Adrenal gland (tissue), 12 donors: Measurements from ENCODE around the gene CST5. TPM values are rescaled to one million over a fixed set of nuclear protein-coding genes. Genes with fewer than 3 reads are reported as not detected.
A peak's percentile ranks its signal among the peaks of the same experiment; 100 is the strongest.
"Not testable (repeated sequence)": the region's sequence is repeated elsewhere in the genome, so short reads cannot be mapped to it uniquely, and the experiment has no call there.

Source experiments
- DNase-seq, 7 donors: peaks; one replicate each; pipeline ENCODE4 v3.0.0-alpha.2; 2019 to 2020
- H3K27ac ChIP-seq, 5 donors: fragments of 200-600 bp; sonication (generic) in 4 of 5; 1 replicate in 3 of 5; 2 replicates in 2 of 5; pipeline versions ENCODE4 v1.5.1 to v1.8.0; 2016 to 2020; ENCODE audit warnings: mild to moderate bottlenecking in 1 of 5
- H3K27me3 ChIP-seq: fragments of 200-600 bp; 2 replicates; pipeline ENCODE4 v1.8.0; 2021
- H3K36me3 ChIP-seq, 2 donors: fragments of 200-600 bp; replicated peaks in 1 of 2; 1 replicate in 1 of 2; 2 replicates in 1 of 2; pipeline versions ENCODE4 v1.5.1 to v1.8.0; 2018 to 2022
- H3K4me1 ChIP-seq, 2 donors: fragments of 200-600 bp; replicated peaks in 1 of 2; 1 replicate in 1 of 2; 2 replicates in 1 of 2; pipeline versions ENCODE4 v1.5.1 to v1.8.0; 2018 to 2021
- H3K4me3 ChIP-seq, 4 donors: fragments of 200-600 bp; sonication (generic) in 3 of 4; one replicate each; pipeline ENCODE4 v1.5.1; 2016 to 2018
- H3K9me3 ChIP-seq, 3 donors: fragments of 200-600 bp; sonication (generic) in 1 of 3; replicated peaks in 1 of 3; 1 replicate in 2 of 3; 2 replicates in 1 of 3; pipeline versions ENCODE4 v1.5.1 to v1.8.0; 2016 to 2021
- CTCF ChIP-seq, 6 experiments: fragments of 450-650 bp in 4 of 6; fragments of 200-600 bp in 2 of 6; sonication (generic) in 1 of 6; IDR thresholded peaks; 1 replicate in 5 of 6; 2 replicates in 1 of 6; pipeline versions ENCODE4 v1.5.1 to v1.8.0; 2016 to 2021; ENCODE audit warnings: antibody characterized with exemption in 6 of 6, mild to moderate bottlenecking in 2 of 6, moderate library complexity in 1 of 6
- POLR2A ChIP-seq, 2 donors: fragments of 450-650 bp; IDR thresholded peaks; one replicate each; pipeline ENCODE4 v1.6.1; 2017; ENCODE audit warnings: antibody characterized with exemption in 2 of 2, mild to moderate bottlenecking in 2 of 2, moderate library complexity in 1 of 2
- WGBS, 4 donors: extraction: QIAGEN DNeasy Blood & Tissue Kit in 2 of 4; methylation state at CpG; one replicate each; pipeline versions ENCODE4 v1.1.5 to v1.1.7; 2013 to 2017; 5-methylcytosine and 5-hydroxymethylcytosine counted together
- intact Hi-C, 2 donors: fragments of 100-400 bp; cut with DNase I; formaldehyde crosslinking; loops; one replicate each; pipeline versions ENCODE4 v1.14.1 to v1.15.0; 2022 to 2023
- polyA plus RNA-seq, 3 donors: library from polyadenylated mRNA; stranded (reverse); fragments of 200-250 nt in 2 of 3; fragments of 350-450 nt in 1 of 3; fragmentation: Illumina TruSeq in 1 of 3; extraction: RNeasy Lipid Tissue Mini Kit (QIAGEN cat#74804) in 1 of 3; gene quantifications; one replicate each; pipeline ENCODE4 v1.2.3, GENCODE V29; 2013 to 2014
- total RNA-seq, 9 donors: library from RNA; depleted of rRNA in 4 of 9; stranded (reverse); fragments of >200 nt in 4 of 9; fragments of 120-200 nt in 1 of 9; fragmentation: NEBNext Ultra II Directional in 1 of 9; extraction: Animal tissue kit (Norgen Biotek cat#: 25700) in 1 of 9; gene quantifications; one replicate each; pipeline versions ENCODE4 v1.1.0 to v1.2.4, GENCODE V29; 2013 to 2023
- donor health status: healthy with polysubstance abuse.
- donor health status: Bipolar disorder and iron deficiency.
- donor health status: DM: yes; HTN: yes; CAD: no.
- donor health status: DM: no; HTN: no; CAD: no.
- donor health status: DM: no; HTN: no; CAD: no.
- donor health status: DM: yes; HTN: yes; CAD: no.

The CST5 gene
- total and polyA plus RNA-seq, 12 donors, result 0.35 to 8.2 (median 1.9) TPM; not detected in 3

- no peak overlapping the region for H3K27ac ChIP-seq
- H3K9me3 ChIP-seq, result no peaks in the 10 kb centered on the region
- intact Hi-C loops, result no loop called here
- no peak for DNase-seq
- H3K4me1 ChIP-seq, result no peaks in the 10 kb centered on the region
- H3K27me3 ChIP-seq, result no peaks in the 10 kb centered on the region
- no peaks in the 10 kb centered on the region for H3K36me3 ChIP-seq
- TF ChIP-seq CTCF (IDR thresholded peaks at IDR 0.05) (no peak), POLR2A (IDR thresholded peaks at IDR 0.05) (no peak)
- no peak overlapping the region for H3K4me3 ChIP-seq
- 56 to 63% (median 61%) methylated on average over 5 to 6 of the region's 6 CpGs for WGBS, 4 donors
These were observed 1.8 kb upstream of the CST5 start for GRCh38 chr20:23881371-23881770.

- Histone ChIP-seq H3K9me3 (no peaks in the 10 kb centered on the region), H3K36me3 (no peaks in the 10 kb centered on the region), H3K27ac (no peak overlapping the region), H3K4me3 (no peak overlapping the region), H3K4me1 (no peaks in the 10 kb centered on the region), H3K27me3 (no peaks in the 10 kb centered on the region)
- no peak for DNase-seq
- WGBS, 4 donors, result 68 to 83% (median 73%) methylated on average over 4 of the region's 4 CpGs
- TF ChIP-seq CTCF (IDR thresholded peaks at IDR 0.05) (no peak), POLR2A (IDR thresholded peaks at IDR 0.05) (no peak)
- intact Hi-C loops, result no loop called here
These were observed 869 bp upstream of the CST5 start for GRCh38 chr20:23880417-23880816.

GRCh38 chr20:23879811-23880374 is 345 bp upstream of the CST5 start:
- H3K4me3 ChIP-seq, result no peak overlapping the region
- no peaks in the 10 kb centered on the region for H3K4me1 ChIP-seq
- intact Hi-C loops, result no loop called here
- no peaks in the 10 kb centered on the region for H3K36me3 ChIP-seq
- no peaks in the 10 kb centered on the region for H3K27me3 ChIP-seq
- WGBS, 4 donors, result 32 to 44% (median 39%) methylated on average over 8 of the region's 8 CpGs
- TF ChIP-seq POLR2A (IDR thresholded peaks at IDR 0.05), result no peak
- TF ChIP-seq CTCF (IDR thresholded peaks at IDR 0.05), result no peak
- H3K9me3 ChIP-seq, result no peaks in the 10 kb centered on the region
- peak in 1 of 7 donors; percentile 27 for DNase-seq
- no peak overlapping the region for H3K27ac ChIP-seq

- no peak overlapping the region for H3K27ac ChIP-seq
- WGBS, 4 donors, result 76 to 83% (median 79%) methylated on average over 6 to 7 of the region's 7 CpGs; no CpG with 5 or more reads in 1 of the 4 donors
- DNase-seq, result peak in 1 of 7 donors; percentile 29
- no peaks in the 10 kb centered on the region for H3K27me3 ChIP-seq
- H3K9me3 ChIP-seq, result no peaks in the 10 kb centered on the region
- H3K4me1 ChIP-seq, result no peaks in the 10 kb centered on the region
- no peak for TF ChIP-seq CTCF (IDR thresholded peaks at IDR 0.05)
- TF ChIP-seq POLR2A (IDR thresholded peaks at IDR 0.05), result no peak
- intact Hi-C loops, result no loop called here
- no peak overlapping the region for H3K4me3 ChIP-seq
- H3K36me3 ChIP-seq, result no peaks in the 10 kb centered on the region
These were observed 761 bp downstream of the CST5 start for GRCh38 chr20:23878787-23879186.

- 78 to 100% (median 93%) methylated on average over 1 to 2 of the region's 2 CpGs for WGBS, 4 donors
- H3K27ac ChIP-seq, H3K27me3 ChIP-seq, H3K36me3 ChIP-seq, DNase-seq, H3K9me3 ChIP-seq, H3K4me3 ChIP-seq, H3K4me1 ChIP-seq, intact Hi-C loops: not testable (repeated sequence)
These were observed 1.5 kb downstream of the CST5 start for GRCh38 chr20:23878016-23878542.
